ENCODE data around the gene GSC2. TPM values are rescaled to one million over a fixed set of nuclear protein-coding genes. Genes with fewer than 3 reads are reported as not detected.

GSC2 gene
- total RNA-seq, 1 donor from 2014 or later: not detected

- intact Hi-C loops (cut with micrococcal nuclease): no loop called here
- DNase-seq: no peak
Observed at GRCh38 chr22:19184276-19184997, 34.3 kb upstream of the GSC2 start.

GRCh38 chr22:19183216-19183615 is 33.1 kb upstream of the GSC2 start:
- TF ChIP-seq CTCF (IDR thresholded peaks at IDR 0.05; ENCODE audit: borderline replicate concordance): no peak
- intact Hi-C loops (cut with micrococcal nuclease): no loop called here
- Histone ChIP-seq H3K27me3 (ENCODE audit: low read depth) (no peaks in the 10 kb centered on the region), H3K9me3 (replicated peaks) (no peaks in the 10 kb centered on the region), H3K36me3 (peaks cover 9% of the 10 kb centered on the region), H3K4me1 (peaks cover 13% of the 10 kb centered on the region), H3K4me3 (no peak overlapping the region), H3K27ac (replicated peaks) (no peak overlapping the region)
- DNase-seq: no peak

More at GRCh38 chr22:19184276-19184997, 34.3 kb upstream of the GSC2 start:
- H3K36me3 ChIP-seq: peaks cover 15% of the 10 kb centered on the region
- no peaks in the 10 kb centered on the region for H3K27me3 ChIP-seq (ENCODE audit: low read depth)
- peak overlapping the region; percentile 19 for H3K27ac ChIP-seq (replicated peaks)
- TF ChIP-seq CTCF (IDR thresholded peaks at IDR 0.05; ENCODE audit: borderline replicate concordance): no peak
- H3K4me1 ChIP-seq: peaks cover 5% of the 10 kb centered on the region
- H3K4me3 ChIP-seq: no peak overlapping the region
- H3K9me3 ChIP-seq (replicated peaks): no peaks in the 10 kb centered on the region

- H3K4me1 ChIP-seq: peaks cover 19% of the 10 kb centered on the region
- TF ChIP-seq CTCF (IDR thresholded peaks at IDR 0.05; ENCODE audit: borderline replicate concordance): no peak
- H3K27ac ChIP-seq (replicated peaks): no peak overlapping the region
- no peaks in the 10 kb centered on the region for H3K27me3 ChIP-seq (ENCODE audit: low read depth)
- peaks cover 3% of the 10 kb centered on the region for H3K36me3 ChIP-seq
- H3K4me3 ChIP-seq: no peak overlapping the region
- no peaks in the 10 kb centered on the region for H3K9me3 ChIP-seq (replicated peaks)
- intact Hi-C loops (cut with micrococcal nuclease): no loop called here
- DNase-seq: no peak
Observed at GRCh38 chr22:19182472-19183157, 32.5 kb upstream of the GSC2 start.

- DNase-seq: no peak
- no peaks in the 10 kb centered on the region for H3K9me3 ChIP-seq (replicated peaks)
- TF ChIP-seq CTCF (IDR thresholded peaks at IDR 0.05; ENCODE audit: borderline replicate concordance): no peak
- no peak overlapping the region for H3K4me3 ChIP-seq
- H3K36me3 ChIP-seq: no peaks in the 10 kb centered on the region
- peaks cover 25% of the 10 kb centered on the region for H3K4me1 ChIP-seq
- intact Hi-C loops (cut with micrococcal nuclease): no loop called here
- no peak overlapping the region for H3K27ac ChIP-seq (replicated peaks)
- no peaks in the 10 kb centered on the region for H3K27me3 ChIP-seq (ENCODE audit: low read depth)
Observed at GRCh38 chr22:19181786-19182471, 31.8 kb upstream of the GSC2 start.

- H3K27ac ChIP-seq (replicated peaks): no peak overlapping the region
- no peaks in the 10 kb centered on the region for H3K9me3 ChIP-seq (replicated peaks)
- H3K4me3 ChIP-seq: no peak overlapping the region
- DNase-seq: no peak
- H3K36me3 ChIP-seq: no peaks in the 10 kb centered on the region
- H3K27me3 ChIP-seq (ENCODE audit: low read depth): no peaks in the 10 kb centered on the region
- intact Hi-C loops (cut with micrococcal nuclease): no loop called here
- H3K4me1 ChIP-seq: peaks cover 33% of the 10 kb centered on the region
- no peak for TF ChIP-seq CTCF (IDR thresholded peaks at IDR 0.05; ENCODE audit: borderline replicate concordance)
Observed at GRCh38 chr22:19180740-19181410, 30.8 kb upstream of the GSC2 start.

All from left ventricle myocardium inferior (tissue), 1 donor.